K562 (cell line): Measurements from ENCODE around the gene NBEAL2. TPM values are rescaled to one million over a fixed set of nuclear protein-coding genes. Genes with fewer than 3 reads are reported as not detected.

Experiments
- ATF1 ChIP-seq, 2 experiments: fragments of 450-650 bp in 1 of 2; IDR thresholded peaks; 2 replicates each; pipeline ENCODE4 v1.6.1; 2016; ENCODE audit warnings: missing compliant biosample characterization in 1 of 2, missing genetic modification characterization in 1 of 2
- BRD9 ChIP-seq: fragments of 450-650 bp; IDR thresholded peaks from 2 replicates; pipeline ENCODE4 v1.6.1; 2018; ENCODE audit warnings: low read depth; ENCODE audit not compliant: partially characterized antibody
- CBFA2T2 ChIP-seq: fragments of 450-650 bp; conservative IDR thresholded peaks from 2 replicates; pipeline ENCODE4 v1.6.1; 2017; ENCODE audit warnings: mild to moderate bottlenecking
- CC2D1A ChIP-seq: fragments of 450-650 bp; IDR thresholded peaks from 2 replicates; pipeline ENCODE4 v1.6.1; 2017; ENCODE audit warnings: mild to moderate bottlenecking
- CREM ChIP-seq: IDR thresholded peaks from 2 replicates; pipeline ENCODE4 v1.6.1; 2014; ENCODE audit warnings: antibody characterized with exemption, low read depth
- CTCFL ChIP-seq: IDR thresholded peaks from 2 replicates; pipeline ENCODE4 v1.6.1; 2011; ENCODE audit warnings: borderline replicate concordance, low read depth, mild to moderate bottlenecking, moderate library complexity, low read length; ENCODE audit not compliant: insufficient read depth, poor library complexity, severe bottlenecking
- FOXJ2 ChIP-seq: fragments of 200-800 bp; sonication (Bioruptor generic); IDR thresholded peaks from 2 replicates; pipeline ENCODE4 v1.6.1; 2016; ENCODE audit warnings: missing genetic modification characterization, missing compliant biosample characterization
- GTF2B ChIP-seq: IDR thresholded peaks from 2 replicates; pipeline ENCODE4 v1.6.1; 2011; ENCODE audit not compliant: insufficient read length; ENCODE audit errors: extremely low read depth
- L3MBTL2 ChIP-seq: fragments of 450-650 bp; IDR thresholded peaks from 2 replicates; pipeline ENCODE4 v1.6.1; 2016; ENCODE audit warnings: mild to moderate bottlenecking, moderate library complexity
- MAX ChIP-seq: sonication (generic); formaldehyde crosslinking; IDR thresholded peaks from 2 replicates; pipeline ENCODE4 v1.9.0; 2022; ENCODE audit warnings: mild to moderate bottlenecking, missing genetic modification reagents
- MTF1 ChIP-seq: fragments of 250-450 bp; sonication (Bioruptor Pico); IDR thresholded peaks from 2 replicates; pipeline ENCODE4 v1.9.0; 2021; ENCODE audit warnings: moderate library complexity, mild to moderate bottlenecking, inconsistent platforms, borderline replicate concordance
- NEUROD1 ChIP-seq: fragments of 150-350 bp; IDR thresholded peaks from 2 replicates; pipeline ENCODE4 v1.6.1; 2014; ENCODE audit warnings: borderline replicate concordance, low read length, low read depth; ENCODE audit not compliant: partially characterized antibody
- NR0B1 ChIP-seq: fragments of 450-650 bp; IDR thresholded peaks from one replicate; pipeline ENCODE4 v1.6.1; 2018; ENCODE audit warnings: mild to moderate bottlenecking, moderate library complexity; ENCODE audit not compliant: partially characterized antibody
- POLR2G ChIP-seq: fragments of 200-400 bp; formaldehyde crosslinking; IDR thresholded peaks from 2 replicates; pipeline ENCODE4 v1.6.1; 2017; ENCODE audit warnings: low read depth, mild to moderate bottlenecking, antibody characterized with exemption, low read length, moderate library complexity
- SP1 ChIP-seq: sonication (generic); formaldehyde crosslinking; IDR thresholded peaks from 2 replicates; pipeline ENCODE4 v1.8.1; 2022; ENCODE audit warnings: mild to moderate bottlenecking, missing genetic modification reagents
- YY1 ChIP-seq, 3 experiments: IDR thresholded peaks; 2 replicates each; pipeline ENCODE4 v1.6.1; 2011; ENCODE audit warnings: low read length in 2 of 3, mild to moderate bottlenecking in 2 of 3, moderate library complexity in 2 of 3, borderline replicate concordance in 1 of 3, control low read depth in 1 of 3, low read depth in 1 of 3; ENCODE audit not compliant: insufficient read depth in 3 of 3, insufficient replicate concordance in 2 of 3, control insufficient read depth in 1 of 3, insufficient read length in 1 of 3; ENCODE audit errors: extremely low read depth in 1 of 3
- ZBTB11 ChIP-seq, 3 experiments: fragments of 200-800 bp in 1 of 3; fragments of 250-450 bp in 1 of 3; fragments of 450-650 bp in 1 of 3; sonication (Bioruptor Pico) in 1 of 3; sonication (Bioruptor generic) in 1 of 3; formaldehyde crosslinking in 1 of 3; IDR thresholded peaks; 2 replicates each; pipeline versions ENCODE4 v1.6.1 to v1.8.0; 2016 to 2022; ENCODE audit warnings: mild to moderate bottlenecking in 2 of 3, missing genetic modification characterization in 2 of 3, missing compliant biosample characterization in 1 of 3, moderate library complexity in 1 of 3
- ZFPM2 ChIP-seq: fragments of 250-450 bp; sonication (Bioruptor Pico); IDR thresholded peaks from 2 replicates; pipeline ENCODE4 v1.5.1; 2022; ENCODE audit warnings: mild to moderate bottlenecking
- polyA plus RNA-seq, 8 experiments: library from polyadenylated mRNA; depleted of rRNA in 4 of 8; stranded (reverse) in 5 of 8; unstranded in 3 of 8; fragments of >200 nt; fragmentation: Nextera tagmentation in 2 of 8; fragmentation: Illumina TruSeq in 1 of 8; extraction: Ambion mirVana in 2 of 8; extraction: Trizol in 1 of 8; gene quantifications; 2 replicates each; pipeline versions ENCODE4 v1.2.1 to v1.2.3, GENCODE V29; 2011 to 2014; ENCODE audit warnings: inconsistent platforms in 1 of 8, missing spikeins in 1 of 8
- total RNA-seq, 7 experiments: library from RNA; depleted of rRNA in 6 of 7; stranded (reverse); fragments of >200 nt in 6 of 7; fragmentation: Illumina TruSeq in 2 of 7; extraction: Trizol in 2 of 7; gene quantifications; 2 replicates each; pipeline versions ENCODE4 v1.2.1 to v1.2.3, GENCODE V29; 2011 to 2021; ENCODE audit warnings: low replicate concordance in 1 of 7

The NBEAL2 gene
- total and polyA plus RNA-seq, 9 of the 15 experiments (the other 6 are each of a cell fraction or from before 2014, with no cell fraction given), result 0.06 to 114 (median 29.6) TPM

- TF ChIP-seq ZBTB11 (CRISPR knock-in tag; IDR thresholded peaks at IDR 0.05) (no peak), CC2D1A (peak; percentile 92), BRD9 (no peak), YY1 (IDR thresholded peaks at IDR 0.05; ENCODE audit: borderline replicate concordance in 1 of 3, control insufficient read depth in 1 of 3, extremely low read depth in 1 of 3, insufficient read depth in 3 of 3, insufficient read length in 1 of 3, insufficient replicate concordance in 2 of 3, low read depth in 1 of 3, low read length in 2 of 3) (peak in 1 of 3 experiments; percentile 1), MAX (CRISPR knock-in tag) (no peak; the same call in 1 of the 2 replicates), POLR2G (peak; percentile 3; the same call in 1 of the 2 replicates), ATF1 (CRISPR knock-in tag; IDR thresholded peaks at IDR 0.05) (no peak), ATF1 (tag; IDR thresholded peaks at IDR 0.05) (peak; percentile 31; the same call in 1 of the 2 replicates), NR0B1 (no peak), CBFA2T2 (no peak), L3MBTL2 (no peak), CREM (peak; percentile 77), CTCFL (peak; percentile 15), SP1 (peak; percentile 28; the same call in 1 of the 2 replicates), MTF1 (CRISPR knock-in tag) (no peak), ZFPM2 (CRISPR knock-in tag) (no peak), FOXJ2 (tag) (no peak), NEUROD1 (peak; percentile 19), GTF2B (no peak)
These were observed 18.8 kb downstream of the NBEAL2 start (continued) for GRCh38 chr3:46998121-46998851.
